ENCODE measurements around the gene NEXN. TPM values are rescaled to one million over a fixed set of nuclear protein-coding genes. Genes with fewer than 3 reads are reported as not detected.

The NEXN gene
- polyA plus RNA-seq, 3 donors = 0.31 to 3.5 (median 3.0) TPM

DNA sequence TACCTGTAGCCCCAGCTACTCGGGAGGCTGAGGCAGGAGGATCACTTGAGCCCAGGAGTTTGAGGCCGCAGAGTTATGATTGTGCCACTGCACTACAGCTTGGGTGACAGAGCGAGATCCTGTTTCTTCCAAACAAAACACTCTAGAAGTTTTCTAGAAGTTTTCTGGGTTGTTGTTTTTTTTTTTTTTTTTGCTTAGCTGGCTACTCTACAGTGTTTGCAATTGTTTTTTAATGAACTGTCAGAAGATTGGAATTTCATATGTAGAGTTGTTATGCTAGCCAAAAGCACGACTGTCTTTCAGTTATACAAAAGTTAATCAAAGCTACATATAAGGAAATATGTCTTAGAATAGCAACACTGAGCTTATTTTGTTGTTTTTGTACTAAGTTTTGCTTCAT, 30.9 kb upstream of the NEXN start:
- no peak overlapping the region for H3K4me3 ChIP-seq (replicated peaks in 1 of 3; ENCODE audit: low read depth in 2 of 3, low read length in 3 of 3)
- WGBS (ENCODE audit: insufficient coverage) = 100% methylated on average over 1 of the region's 4 CpGs
- no peak overlapping the region for H3K4me2 ChIP-seq (replicated peaks; ENCODE audit: extremely low read depth, low read length, poor library complexity, severe bottlenecking)
- H3K79me2 ChIP-seq (ENCODE audit: insufficient read depth, low read length) = no peaks in the 10 kb centered on the region
- intact Hi-C loops (cut with micrococcal nuclease) = no loop called here
- Mint-ChIP-seq H3K27me3 (ENCODE audit: low read depth in 3 of 3) (peaks cover 0 to 1% (median 0%) of the 10 kb centered on the region in 3 donors), H3K27ac (no peak overlapping the region), H3K4me1 (no peaks in the 10 kb centered on the region), H3K4me3 (no peak overlapping the region), H3K36me3 (peaks cover 44 to 66% of the 10 kb centered on the region in 2 donors), H3K9me3 (peaks cover 3 to 19% (median 14%) of the 10 kb centered on the region in 7 donors)
- H3K36me3 ChIP-seq (replicated peaks in 1 of 2; ENCODE audit: control insufficient read depth in 1 of 2, insufficient read depth in 2 of 2, low read length in 2 of 2) = peaks cover 17 to 52% of the 10 kb centered on the region in 2 donors
- H3K9ac ChIP-seq (ENCODE audit: insufficient read depth, low read length, poor library complexity, severe bottlenecking) = no peak overlapping the region
- no peaks in the 10 kb centered on the region for H3K27me3 ChIP-seq (ENCODE audit: control insufficient read depth in 2 of 2, insufficient read depth in 2 of 2, low read length in 2 of 2)
- DNase-seq = no peak
- H3K9me3 ChIP-seq (replicated peaks in 1 of 2; ENCODE audit: control insufficient read depth in 1 of 2, insufficient read depth in 1 of 2, low read length in 2 of 2) = no peaks in the 10 kb centered on the region
- TF ChIP-seq, protein P1, sequence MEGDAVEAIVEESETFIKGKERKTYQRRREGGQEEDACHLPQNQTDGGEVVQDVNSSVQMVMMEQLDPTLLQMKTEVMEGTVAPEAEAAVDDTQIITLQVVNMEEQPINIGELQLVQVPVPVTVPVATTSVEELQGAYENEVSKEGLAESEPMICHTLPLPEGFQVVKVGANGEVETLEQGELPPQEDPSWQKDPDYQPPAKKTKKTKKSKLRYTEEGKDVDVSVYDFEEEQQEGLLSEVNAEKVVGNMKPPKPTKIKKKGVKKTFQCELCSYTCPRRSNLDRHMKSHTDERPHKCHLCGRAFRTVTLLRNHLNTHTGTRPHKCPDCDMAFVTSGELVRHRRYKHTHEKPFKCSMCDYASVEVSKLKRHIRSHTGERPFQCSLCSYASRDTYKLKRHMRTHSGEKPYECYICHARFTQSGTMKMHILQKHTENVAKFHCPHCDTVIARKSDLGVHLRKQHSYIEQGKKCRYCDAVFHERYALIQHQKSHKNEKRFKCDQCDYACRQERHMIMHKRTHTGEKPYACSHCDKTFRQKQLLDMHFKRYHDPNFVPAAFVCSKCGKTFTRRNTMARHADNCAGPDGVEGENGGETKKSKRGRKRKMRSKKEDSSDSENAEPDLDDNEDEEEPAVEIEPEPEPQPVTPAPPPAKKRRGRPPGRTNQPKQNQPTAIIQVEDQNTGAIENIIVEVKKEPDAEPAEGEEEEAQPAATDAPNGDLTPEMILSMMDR (IDR thresholded peaks at IDR 0.05) = no peak
- no peaks in the 10 kb centered on the region for H3K4me1 ChIP-seq (ENCODE audit: control insufficient read depth in 1 of 2, insufficient read depth in 2 of 2, low read length in 2 of 2)
- no peaks in the 10 kb centered on the region for H4K20me1 ChIP-seq (ENCODE audit: insufficient read depth, low read length)
- H2AFZ ChIP-seq (ENCODE audit: insufficient read depth, low read depth, low read length, poor library complexity, severe bottlenecking) = no peak overlapping the region
- no peak overlapping the region for H3K27ac ChIP-seq (ENCODE audit: low read depth in 1 of 2, low read length in 2 of 2)

DNA sequence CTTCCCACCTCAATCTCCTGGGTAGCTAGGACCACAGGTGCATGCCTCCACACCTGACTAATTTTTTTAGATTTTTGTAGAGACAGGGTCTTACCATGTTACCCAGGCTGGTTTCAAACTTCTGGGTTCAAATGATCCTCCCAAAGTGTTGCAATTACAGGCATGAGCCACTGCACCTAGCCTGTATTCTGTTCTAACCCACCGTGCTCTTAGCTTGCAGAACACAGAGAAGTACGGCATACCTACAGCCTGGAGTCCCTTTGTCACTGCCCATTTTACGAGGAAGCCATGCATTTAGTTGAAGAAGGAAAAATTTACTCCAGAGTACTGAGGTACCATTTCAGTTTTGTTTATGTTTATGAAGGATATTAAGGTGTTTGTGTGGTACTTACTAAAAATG, 29.7 kb upstream of the NEXN start:
- peak overlapping the region in 1 of 7 donors; percentile 31 for H3K27ac Mint-ChIP-seq
- no peaks in the 10 kb centered on the region for H3K4me1 ChIP-seq (ENCODE audit: control insufficient read depth in 1 of 2, insufficient read depth in 2 of 2, low read length in 2 of 2)
- no peaks in the 10 kb centered on the region for H3K9me3 ChIP-seq (replicated peaks in 1 of 2; ENCODE audit: control insufficient read depth in 1 of 2, insufficient read depth in 1 of 2, low read length in 2 of 2)
- 100% methylated on average over 3 of the region's 3 CpGs for WGBS (ENCODE audit: insufficient coverage)
- TF ChIP-seq, protein P1 (IDR thresholded peaks at IDR 0.05) = no peak
- H3K9me3 Mint-ChIP-seq = peaks cover 3 to 19% (median 14%) of the 10 kb centered on the region in 7 donors
- H3K27me3 ChIP-seq (ENCODE audit: control insufficient read depth in 2 of 2, insufficient read depth in 2 of 2, low read length in 2 of 2) = no peaks in the 10 kb centered on the region
- peaks cover 21 to 53% of the 10 kb centered on the region in 2 donors for H3K36me3 ChIP-seq (replicated peaks in 1 of 2; ENCODE audit: control insufficient read depth in 1 of 2, insufficient read depth in 2 of 2, low read length in 2 of 2)
- no peaks in the 10 kb centered on the region for H3K4me1 Mint-ChIP-seq
- intact Hi-C loops (cut with micrococcal nuclease) = no loop called here
- H3K9ac ChIP-seq (ENCODE audit: insufficient read depth, low read length, poor library complexity, severe bottlenecking) = no peak overlapping the region
- H3K27ac ChIP-seq (ENCODE audit: low read depth in 1 of 2, low read length in 2 of 2) = no peak overlapping the region
- peaks cover 0 to 1% (median 0%) of the 10 kb centered on the region in 3 donors for H3K27me3 Mint-ChIP-seq (ENCODE audit: low read depth in 3 of 3)
- H3K36me3 Mint-ChIP-seq = peaks cover 45 to 69% of the 10 kb centered on the region in 2 donors
- no peak for DNase-seq
- H2AFZ ChIP-seq (ENCODE audit: insufficient read depth, low read depth, low read length, poor library complexity, severe bottlenecking) = no peak overlapping the region
- no peaks in the 10 kb centered on the region for H4K20me1 ChIP-seq (ENCODE audit: insufficient read depth, low read length)
- no peaks in the 10 kb centered on the region for H3K79me2 ChIP-seq (ENCODE audit: insufficient read depth, low read length)
- H3K4me3 Mint-ChIP-seq = no peak overlapping the region
- H3K4me2 ChIP-seq (replicated peaks; ENCODE audit: extremely low read depth, low read length, poor library complexity, severe bottlenecking) = no peak overlapping the region
- H3K4me3 ChIP-seq (replicated peaks in 1 of 3; ENCODE audit: low read depth in 2 of 3, low read length in 3 of 3) = no peak overlapping the region

Measured in CD14-positive monocyte (primary cell).